MM.1S (cell line): ENCODE data around the gene PRPSAP2.

Source experiments
- EZH2 ChIP-seq: fragments of 300-600 bp; sonication (generic); optimal IDR thresholded peaks from 2 replicates; pipeline ENCODE3; 2017; ENCODE audit warnings: low read depth, mild to moderate bottlenecking, antibody characterized with exemption, low read length, mixed read lengths
- EZH2phosphoT487 ChIP-seq: fragments of 300-600 bp; sonication (generic); IDR thresholded peaks from 2 replicates; pipeline ENCODE4 v1.6.1; 2018; ENCODE audit warnings: antibody characterized with exemption, low read length
- TF ChIP-seq, protein P1 (sequence below): fragments of 300-600 bp; sonication (generic); IDR thresholded peaks from 2 replicates; pipeline ENCODE4 v1.5.1; 2016; ENCODE audit warnings: antibody characterized with exemption, low read length, mixed read lengths

DNA sequence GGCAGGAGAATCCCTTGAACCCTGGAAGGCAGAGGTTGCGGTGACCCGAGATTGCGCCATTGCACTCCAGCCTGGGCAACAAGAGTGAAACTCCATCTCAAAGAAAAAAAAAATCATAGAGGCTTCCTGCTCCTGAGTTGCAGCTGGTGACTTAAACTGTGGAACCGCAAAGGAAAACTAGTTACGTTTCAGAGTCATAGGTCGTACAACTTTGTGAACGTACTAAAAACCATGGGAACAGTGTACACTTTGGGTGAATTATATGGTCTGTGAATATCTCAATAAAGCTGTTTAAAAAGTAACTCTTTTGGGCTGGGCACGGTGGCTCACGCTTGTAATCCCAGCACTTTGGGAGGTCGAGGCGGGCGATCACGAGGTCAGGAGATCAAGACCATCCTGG lies 117.7 kb downstream of the PRPSAP2 start:
- TF ChIP-seq, protein P1, sequence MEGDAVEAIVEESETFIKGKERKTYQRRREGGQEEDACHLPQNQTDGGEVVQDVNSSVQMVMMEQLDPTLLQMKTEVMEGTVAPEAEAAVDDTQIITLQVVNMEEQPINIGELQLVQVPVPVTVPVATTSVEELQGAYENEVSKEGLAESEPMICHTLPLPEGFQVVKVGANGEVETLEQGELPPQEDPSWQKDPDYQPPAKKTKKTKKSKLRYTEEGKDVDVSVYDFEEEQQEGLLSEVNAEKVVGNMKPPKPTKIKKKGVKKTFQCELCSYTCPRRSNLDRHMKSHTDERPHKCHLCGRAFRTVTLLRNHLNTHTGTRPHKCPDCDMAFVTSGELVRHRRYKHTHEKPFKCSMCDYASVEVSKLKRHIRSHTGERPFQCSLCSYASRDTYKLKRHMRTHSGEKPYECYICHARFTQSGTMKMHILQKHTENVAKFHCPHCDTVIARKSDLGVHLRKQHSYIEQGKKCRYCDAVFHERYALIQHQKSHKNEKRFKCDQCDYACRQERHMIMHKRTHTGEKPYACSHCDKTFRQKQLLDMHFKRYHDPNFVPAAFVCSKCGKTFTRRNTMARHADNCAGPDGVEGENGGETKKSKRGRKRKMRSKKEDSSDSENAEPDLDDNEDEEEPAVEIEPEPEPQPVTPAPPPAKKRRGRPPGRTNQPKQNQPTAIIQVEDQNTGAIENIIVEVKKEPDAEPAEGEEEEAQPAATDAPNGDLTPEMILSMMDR = no peak
- no peak for TF ChIP-seq EZH2
- TF ChIP-seq EZH2phosphoT487 = no peak
